Measurements from ENCODE around the gene TNIK.

- no peak for TF ChIP-seq CTCF (IDR thresholded peaks at IDR 0.05; ENCODE audit: low read depth, low read length, missing input control)
- TF ChIP-seq JUND (IDR thresholded peaks at IDR 0.05): no peak
- TF ChIP-seq TAF1 (conservative IDR thresholded peaks at IDR 0.05): no peak
- TF ChIP-seq RAD21 (IDR thresholded peaks at IDR 0.05): no peak
- TF ChIP-seq, protein P1, sequence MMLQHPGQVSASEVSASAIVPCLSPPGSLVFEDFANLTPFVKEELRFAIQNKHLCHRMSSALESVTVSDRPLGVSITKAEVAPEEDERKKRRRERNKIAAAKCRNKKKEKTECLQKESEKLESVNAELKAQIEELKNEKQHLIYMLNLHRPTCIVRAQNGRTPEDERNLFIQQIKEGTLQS (IDR thresholded peaks at IDR 0.05): no peak
- TF ChIP-seq, protein P2, sequence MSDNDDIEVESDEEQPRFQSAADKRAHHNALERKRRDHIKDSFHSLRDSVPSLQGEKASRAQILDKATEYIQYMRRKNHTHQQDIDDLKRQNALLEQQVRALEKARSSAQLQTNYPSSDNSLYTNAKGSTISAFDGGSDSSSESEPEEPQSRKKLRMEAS (IDR thresholded peaks at IDR 0.05): no peak
- no peak for TF ChIP-seq ZBTB33 (IDR thresholded peaks at IDR 0.05)
- no peak for TF ChIP-seq FOXA1 (IDR thresholded peaks at IDR 0.05)
- no peak for TF ChIP-seq SP1 (IDR thresholded peaks at IDR 0.05)
- no peak for TF ChIP-seq HNF4A (conservative IDR thresholded peaks at IDR 0.05)
Measured at GRCh38 chr3:171222995-171223394, 237.2 kb downstream of the TNIK start.
